ENCODE data around the gene FTCD.
"Not testable (repeated sequence)": the region's sequence is repeated elsewhere in the genome, so short reads cannot be mapped to it uniquely, and the experiment has no call there.

FTCD gene

GRCh38 chr21:46155514-46156377 lies at the start of gene FTCD:
Gene FTCD (minus strand): TSS chr21:46155579. CDS start chr21:46155523, 56 bp downstream.
- no peak for FAIRE-seq

- FAIRE-seq = no peak
Measured at GRCh38 chr21:46205166-46205565, 49.8 kb upstream of the FTCD start.

GRCh38 chr21:46203203-46203600 lies 47.8 kb upstream of the FTCD start:
- FAIRE-seq = no peak

- no peak for FAIRE-seq
Measured at GRCh38 chr21:46202592-46203202, 47.3 kb upstream of the FTCD start.

GRCh38 chr21:46200877-46201803 lies 45.8 kb upstream of the FTCD start:
- not testable (repeated sequence) for FAIRE-seq

- no peak for FAIRE-seq
Measured at GRCh38 chr21:46199436-46200373, 44.3 kb upstream of the FTCD start.

GRCh38 chr21:46196733-46197132 lies 41.4 kb upstream of the FTCD start:
- FAIRE-seq = no peak

GRCh38 chr21:46195595-46196195 lies 40.3 kb upstream of the FTCD start:
- no peak for FAIRE-seq

- no peak for FAIRE-seq
Measured at GRCh38 chr21:46194374-46195334, 39.3 kb upstream of the FTCD start.

GRCh38 chr21:46193829-46194373 lies 38.5 kb upstream of the FTCD start:
- FAIRE-seq = no peak

- FAIRE-seq = no peak
Measured at GRCh38 chr21:46191686-46192575, 36.6 kb upstream of the FTCD start.

- FAIRE-seq = no peak
Measured at GRCh38 chr21:46191257-46191685, 35.9 kb upstream of the FTCD start.

- FAIRE-seq = no peak
Measured at GRCh38 chr21:46190491-46191131, 35.2 kb upstream of the FTCD start.

GRCh38 chr21:46189959-46190490 lies 34.6 kb upstream of the FTCD start:
- no peak for FAIRE-seq

GRCh38 chr21:46189213-46189958 lies 34.0 kb upstream of the FTCD start:
- FAIRE-seq = no peak

GRCh38 chr21:46188226-46189212 lies 33.1 kb upstream of the FTCD start:
- FAIRE-seq = no peak
